Measurements from ENCODE around the gene DGKI.

DNA sequence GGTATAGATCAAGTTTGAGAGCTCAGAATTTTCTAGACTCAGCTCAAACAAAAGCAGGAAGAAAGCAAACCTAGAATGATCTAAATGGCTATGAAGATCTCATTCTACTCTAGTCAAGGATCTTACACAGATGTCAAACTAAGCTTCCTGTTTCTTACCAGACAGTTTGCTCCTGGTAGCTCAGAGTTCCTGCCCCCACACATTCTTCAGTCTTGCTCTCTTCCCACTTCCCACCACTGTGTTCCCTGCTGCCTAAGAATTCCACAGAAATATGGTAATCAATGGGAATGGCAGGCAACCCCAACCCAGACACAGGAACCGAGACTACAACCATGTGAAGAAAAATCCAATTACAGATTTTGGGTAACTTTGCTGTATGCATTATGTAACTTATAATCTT lies 369.8 kb downstream of the DGKI start:
- no peak for TF ChIP-seq POLR2A (IDR thresholded peaks at IDR 0.05; ENCODE audit: low read depth, low read length)
- TF ChIP-seq MXI1 (IDR thresholded peaks at IDR 0.05; ENCODE audit: borderline replicate concordance, low read depth, low read length), result no peak
